HG02610 (cell line): ENCODE results near the gene RHOT2.

ENCODE experiments used
- ATAC-seq: cut with Tn5 transposase; IDR thresholded peaks from one replicate; pipeline ENCODE4 v1.9.1; 2021; ENCODE audit warnings: mild to moderate bottlenecking, moderate library complexity; ENCODE audit not compliant: unreplicated experiment

RHOT2 gene

DNA sequence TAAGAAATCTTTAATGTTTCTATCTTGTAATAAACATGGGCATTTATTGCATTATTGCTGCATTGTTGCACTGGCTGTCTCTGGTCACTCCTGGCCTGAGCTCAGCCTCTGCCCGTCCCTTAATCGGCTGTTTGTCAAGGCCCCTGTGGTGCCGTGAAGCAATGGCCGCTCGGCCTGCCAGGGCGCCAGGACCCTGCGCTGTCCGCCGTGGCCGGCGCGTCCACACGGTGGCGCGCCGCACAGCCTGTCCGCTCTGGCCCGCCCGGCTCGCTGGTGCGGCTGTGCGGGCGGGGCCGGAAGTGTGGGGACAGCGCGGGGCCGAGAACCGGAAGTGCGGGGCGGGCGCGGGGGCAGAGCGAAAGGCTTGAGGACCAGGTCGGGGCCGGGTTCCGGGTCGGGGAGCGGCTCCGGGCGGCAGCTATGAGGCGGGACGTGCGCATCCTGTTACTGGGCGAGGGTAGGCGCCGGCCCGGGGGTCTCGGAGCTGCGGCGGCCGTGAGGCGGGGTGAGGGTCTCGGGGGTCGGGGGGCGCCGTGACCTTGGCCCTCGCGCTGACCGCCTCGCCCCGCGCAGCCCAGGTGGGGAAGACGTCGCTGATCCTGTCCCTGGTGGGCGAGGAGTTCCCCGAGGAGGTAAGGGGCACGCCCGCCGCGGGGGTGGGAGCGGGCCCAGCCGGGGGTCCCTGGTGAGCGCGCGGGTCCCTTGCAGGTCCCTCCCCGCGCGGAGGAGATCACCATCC, at the start of gene RHOT2:
RHOT2 (plus strand) TSS at position 353 of the 739 bp plus-strand sequence; CDS start at position 421, 68 bp downstream.
- peak; percentile 82 for ATAC-seq

DNA sequence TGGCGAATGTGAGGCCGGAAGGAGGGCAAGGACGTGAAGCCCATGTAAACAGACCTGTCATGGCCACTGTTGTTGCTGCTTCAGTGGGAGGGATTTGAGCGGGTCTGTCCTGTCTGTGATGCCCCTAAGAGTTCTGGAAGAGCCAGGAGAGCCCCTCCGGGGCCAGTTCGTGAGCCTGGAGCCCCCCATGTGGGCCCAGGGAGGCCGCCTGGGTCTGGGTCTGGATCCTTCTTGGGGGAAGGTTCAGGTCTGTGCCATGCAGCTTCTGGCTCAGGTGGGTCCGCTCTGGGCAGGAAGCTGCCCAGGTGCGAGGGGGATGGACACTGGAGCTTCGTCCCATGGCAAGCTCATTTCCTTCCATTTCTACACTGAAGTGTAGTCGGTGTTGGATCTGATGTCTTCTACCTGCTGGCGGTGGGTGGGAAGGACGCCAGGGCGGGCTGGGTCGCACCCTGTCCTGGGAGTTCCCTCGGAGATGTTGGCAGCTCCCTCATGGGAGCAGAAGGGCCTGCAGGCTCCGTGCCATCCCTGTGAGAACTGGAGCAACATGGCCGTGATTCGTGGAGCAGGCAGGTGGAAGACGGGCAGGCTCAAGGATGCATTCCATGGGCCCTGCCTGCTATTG, 48.3 kb upstream of the RHOT2 start:
- no peak for ATAC-seq

DNA sequence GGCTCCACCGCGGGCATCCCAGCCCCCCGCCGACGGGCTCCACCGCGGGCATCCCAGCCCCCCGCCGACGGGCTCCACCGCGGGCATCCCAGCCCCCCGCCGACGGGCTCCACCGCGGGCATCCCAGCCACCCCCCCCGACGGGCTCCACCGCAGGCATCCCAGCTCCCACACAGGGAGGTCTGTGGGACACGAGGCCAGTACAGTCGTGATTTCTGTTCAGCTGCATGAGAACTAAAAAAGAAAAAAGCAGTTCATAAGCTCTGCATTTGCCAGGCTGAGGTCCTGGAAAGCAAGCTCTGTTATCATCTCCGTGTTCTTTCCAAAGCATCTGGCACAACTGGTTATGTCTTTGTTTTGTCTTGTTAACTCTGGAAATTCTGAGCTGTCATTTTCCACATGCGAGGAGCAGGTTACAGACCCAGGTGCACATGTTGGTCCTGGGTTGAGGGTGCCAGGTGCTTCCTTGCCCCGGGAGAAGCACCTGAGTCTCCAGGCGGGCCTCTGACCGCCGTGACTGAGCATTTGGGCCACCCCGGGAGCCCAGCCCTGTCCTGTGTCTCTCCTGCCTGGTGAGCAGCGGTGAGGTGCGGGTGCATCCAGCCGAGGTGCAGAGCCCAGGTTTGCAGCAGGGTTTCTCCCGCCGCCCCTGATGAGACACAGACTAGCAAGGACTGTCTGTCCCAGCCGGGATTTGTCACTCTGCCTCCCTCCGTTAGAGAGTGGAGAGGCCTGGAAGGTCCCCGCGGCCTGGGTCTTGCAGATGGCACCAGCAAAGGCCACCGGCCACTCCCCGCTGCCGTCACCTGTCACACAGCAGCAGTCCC, 47.0 kb upstream of the RHOT2 start:
- no peak for ATAC-seq

DNA sequence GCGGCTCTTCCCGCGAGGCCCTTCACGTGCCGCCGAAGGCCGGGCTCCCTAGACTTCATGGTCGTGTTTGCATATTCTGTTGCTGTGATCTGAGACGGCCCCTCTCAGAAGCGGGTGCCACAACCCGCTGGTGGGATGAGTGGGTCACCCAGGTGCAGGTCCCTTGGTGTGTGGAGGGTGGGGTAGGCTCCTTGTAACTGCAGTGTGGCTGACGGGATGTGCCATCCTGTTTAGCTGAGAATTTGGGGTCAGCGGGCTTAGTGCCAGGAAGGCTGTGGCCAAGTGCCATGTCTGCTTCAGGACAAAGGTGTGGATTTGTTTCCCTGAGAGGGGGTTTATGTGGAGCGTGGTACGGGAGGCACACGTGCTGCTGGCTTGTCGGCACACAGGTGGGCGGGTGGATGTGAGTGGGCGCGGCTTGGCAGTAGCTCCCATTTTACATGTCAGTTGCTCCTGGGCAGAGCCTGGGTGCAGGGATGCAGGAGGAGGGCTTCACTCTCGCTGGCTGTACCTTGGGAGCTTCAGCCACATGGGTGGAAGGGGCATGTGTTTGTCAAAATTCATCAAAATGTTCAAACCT, 46.3 kb upstream of the RHOT2 start:
- ATAC-seq, result no peak

DNA sequence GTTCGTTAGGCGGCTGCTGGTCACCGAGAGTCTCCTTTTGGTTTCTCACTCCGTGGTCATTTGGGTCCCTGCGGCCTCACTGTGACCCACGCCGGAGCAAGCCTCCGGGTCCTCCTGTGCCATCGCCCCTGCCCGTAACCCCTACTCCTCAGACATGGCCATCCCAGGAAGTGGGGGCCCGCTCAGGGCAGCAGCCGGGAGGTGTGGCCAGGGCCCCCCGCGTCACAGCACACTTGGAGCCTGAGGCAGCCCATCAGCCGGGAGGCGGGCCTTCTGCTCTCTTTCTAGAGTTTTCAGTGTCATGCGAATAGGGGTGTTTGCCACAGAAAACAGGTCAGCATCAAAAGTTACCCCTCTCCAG, 45.0 kb upstream of the RHOT2 start:
- ATAC-seq, result no peak

DNA sequence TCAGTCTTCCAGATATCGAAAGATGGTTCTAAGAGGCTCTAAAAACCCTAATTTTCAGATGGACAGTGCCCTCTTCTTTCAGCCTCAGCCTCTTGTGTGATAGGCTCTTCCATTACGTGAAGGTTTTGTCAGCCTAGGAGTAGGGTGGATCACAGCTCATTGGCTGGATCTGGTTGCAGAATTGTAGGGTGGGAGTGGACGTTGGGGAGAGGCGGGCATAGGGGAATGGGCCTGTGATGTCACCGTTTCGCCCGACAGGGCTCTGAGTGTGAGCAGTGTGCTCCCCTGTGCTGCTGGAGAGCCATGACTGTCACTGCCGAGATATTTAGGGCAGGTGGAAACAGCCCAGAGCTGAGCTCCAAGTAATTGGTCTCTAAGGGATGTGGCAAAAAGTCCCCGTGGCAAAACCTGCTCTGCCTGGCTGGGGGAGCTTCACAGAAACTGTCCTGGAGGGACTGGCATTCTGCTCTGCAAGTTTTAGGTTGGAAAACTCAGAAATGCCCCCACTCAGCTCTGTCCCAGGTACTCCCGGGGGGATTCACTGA, 43.3 kb upstream of the RHOT2 start:
- ATAC-seq, result no peak

DNA sequence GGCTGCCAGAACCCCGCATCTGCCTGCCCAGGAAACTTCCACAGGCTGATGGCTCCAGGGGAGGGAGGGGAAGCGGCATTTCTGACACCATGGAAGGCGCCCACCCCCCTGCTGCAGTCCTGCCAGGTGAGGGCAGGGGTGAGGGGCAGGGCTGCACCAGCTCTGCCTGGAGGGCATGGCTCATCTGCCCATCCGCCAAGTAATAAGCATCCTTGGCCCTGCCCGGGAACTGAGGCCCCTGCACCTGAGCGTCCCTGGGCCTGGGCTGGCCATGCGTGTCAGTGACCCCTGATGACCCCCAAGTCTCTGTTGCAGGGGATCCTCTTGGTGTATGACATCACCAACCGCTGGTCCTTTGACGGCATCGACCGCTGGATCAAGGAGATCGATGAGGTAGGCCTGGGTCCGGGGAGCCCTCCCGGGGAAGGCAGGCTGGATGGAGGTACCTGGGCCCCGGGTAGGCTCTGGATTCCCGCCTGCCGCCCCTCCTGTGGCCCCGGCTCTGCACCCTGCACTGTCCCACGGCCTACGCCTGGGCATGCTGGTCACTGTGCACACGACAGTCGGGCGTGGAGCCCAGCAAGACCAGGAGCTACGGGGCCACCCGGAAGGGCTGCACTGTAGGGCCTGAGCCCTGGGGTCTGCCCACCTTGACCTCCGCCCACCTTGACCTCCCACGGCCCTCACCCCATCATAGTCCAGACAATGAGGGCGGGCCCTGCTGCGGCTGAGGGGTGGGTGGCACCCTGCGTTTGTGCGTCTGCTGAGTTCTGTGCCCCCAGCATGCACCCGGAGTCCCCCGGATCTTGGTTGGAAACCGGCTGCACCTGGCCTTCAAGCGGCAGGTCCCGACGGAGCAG, 42.6 kb upstream of the RHOT2 start:
- ATAC-seq, result no peak

DNA sequence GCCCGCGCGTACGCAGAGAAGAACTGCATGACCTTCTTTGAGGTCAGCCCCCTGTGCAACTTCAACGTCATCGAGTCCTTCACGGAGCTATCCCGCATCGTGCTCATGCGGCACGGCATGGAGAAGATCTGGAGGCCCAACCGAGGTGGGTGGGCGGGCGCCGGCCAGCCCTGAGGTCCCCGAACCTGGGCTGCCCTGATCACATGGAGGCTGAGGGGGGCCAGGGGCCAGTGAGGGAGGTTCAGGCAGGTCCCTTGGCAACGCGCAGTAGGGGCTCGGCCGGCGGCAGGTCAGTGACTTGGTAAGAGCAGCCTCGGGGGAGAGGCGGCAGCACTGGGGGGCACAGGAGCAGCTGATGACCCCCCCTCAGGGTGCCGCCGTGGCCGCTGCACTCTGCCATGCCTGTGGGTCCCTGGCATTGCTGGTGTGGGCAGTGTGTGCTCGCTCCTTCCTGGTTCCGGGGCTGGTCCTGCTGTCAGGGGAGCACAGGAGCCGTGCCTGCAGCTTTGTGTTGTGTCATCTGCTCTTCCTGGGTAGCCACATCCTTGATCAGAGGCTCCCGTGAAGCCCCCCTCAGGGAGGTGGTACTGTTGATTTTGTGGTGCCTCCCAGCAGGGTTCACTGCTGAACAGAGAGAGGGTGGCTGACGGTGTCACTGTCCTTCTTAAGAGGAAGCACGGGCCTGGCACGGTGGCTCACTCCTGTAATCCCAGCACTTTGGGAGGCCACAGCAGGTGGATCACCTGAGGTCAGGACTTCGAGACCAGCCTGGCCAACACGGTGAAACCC, 41.8 kb upstream of the RHOT2 start:
- ATAC-seq, result no peak

DNA sequence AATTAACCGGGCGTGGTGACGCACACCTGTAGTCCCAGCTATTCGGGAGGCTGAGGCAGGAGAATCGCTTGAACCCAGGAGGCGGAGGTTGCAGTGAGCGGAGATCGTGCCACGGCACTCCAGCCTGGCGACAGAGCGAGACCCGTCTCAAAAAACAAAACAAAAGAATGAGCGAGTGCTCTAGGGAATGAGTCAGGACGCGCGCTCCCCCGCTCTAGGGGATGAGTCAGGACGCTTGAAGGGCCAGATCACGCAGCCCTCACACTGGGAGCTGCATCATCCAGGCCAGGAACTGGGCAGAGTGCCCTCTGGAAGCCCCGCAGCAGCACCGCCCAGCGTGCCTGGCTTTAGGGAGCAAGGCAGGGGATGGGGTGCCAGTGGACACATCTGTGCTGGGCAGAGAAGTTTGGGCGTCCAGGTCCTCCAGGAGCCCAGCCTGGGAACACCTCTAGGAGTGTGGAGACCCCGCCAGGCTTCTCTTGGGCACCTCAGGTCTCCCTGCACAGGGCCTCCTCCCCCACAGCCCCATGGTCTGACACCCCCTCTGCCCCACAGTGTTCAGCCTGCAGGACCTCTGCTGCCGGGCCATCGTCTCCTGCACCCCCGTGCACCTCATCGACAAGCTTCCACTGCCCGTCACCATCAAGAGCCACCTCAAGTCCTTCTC, 41.0 kb upstream of the RHOT2 start:
- ATAC-seq, result no peak

DNA sequence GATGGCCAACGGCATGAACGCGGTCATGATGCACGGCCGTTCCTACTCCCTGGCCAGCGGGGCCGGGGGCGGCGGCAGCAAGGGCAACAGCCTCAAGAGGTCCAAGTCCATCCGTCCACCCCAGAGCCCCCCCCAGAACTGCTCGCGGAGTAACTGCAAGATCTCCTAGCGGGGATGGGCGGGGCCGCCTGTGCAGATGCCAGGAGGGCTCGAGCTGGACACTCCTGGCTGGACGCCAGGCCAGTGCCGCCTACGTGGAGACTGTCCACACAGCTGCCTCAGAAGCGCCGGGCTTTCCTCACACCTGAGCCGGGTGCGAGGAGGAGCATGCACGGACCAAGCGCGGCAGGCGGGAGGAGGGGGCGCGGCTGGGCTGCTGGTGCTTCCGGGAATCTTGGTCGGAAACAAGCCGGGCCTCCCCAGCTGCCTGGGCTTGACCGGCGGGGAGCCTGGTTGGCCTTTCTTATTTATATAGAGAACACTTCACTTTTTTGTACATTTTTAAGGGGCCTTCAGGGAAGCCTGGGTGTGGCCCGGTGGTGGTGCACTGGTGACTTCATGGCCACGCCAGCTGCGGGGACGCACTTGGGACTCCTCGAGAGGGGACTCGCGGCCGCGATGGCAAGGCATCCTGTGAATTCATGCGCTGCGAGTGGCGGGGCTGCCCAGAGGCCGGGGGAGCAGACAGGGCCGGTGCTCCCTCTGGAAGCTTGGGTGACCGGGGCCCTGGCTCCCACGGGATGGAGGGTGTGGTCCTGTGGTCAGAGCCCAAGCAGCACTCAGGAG, 40.3 kb upstream of the RHOT2 start:
- no peak for ATAC-seq

DNA sequence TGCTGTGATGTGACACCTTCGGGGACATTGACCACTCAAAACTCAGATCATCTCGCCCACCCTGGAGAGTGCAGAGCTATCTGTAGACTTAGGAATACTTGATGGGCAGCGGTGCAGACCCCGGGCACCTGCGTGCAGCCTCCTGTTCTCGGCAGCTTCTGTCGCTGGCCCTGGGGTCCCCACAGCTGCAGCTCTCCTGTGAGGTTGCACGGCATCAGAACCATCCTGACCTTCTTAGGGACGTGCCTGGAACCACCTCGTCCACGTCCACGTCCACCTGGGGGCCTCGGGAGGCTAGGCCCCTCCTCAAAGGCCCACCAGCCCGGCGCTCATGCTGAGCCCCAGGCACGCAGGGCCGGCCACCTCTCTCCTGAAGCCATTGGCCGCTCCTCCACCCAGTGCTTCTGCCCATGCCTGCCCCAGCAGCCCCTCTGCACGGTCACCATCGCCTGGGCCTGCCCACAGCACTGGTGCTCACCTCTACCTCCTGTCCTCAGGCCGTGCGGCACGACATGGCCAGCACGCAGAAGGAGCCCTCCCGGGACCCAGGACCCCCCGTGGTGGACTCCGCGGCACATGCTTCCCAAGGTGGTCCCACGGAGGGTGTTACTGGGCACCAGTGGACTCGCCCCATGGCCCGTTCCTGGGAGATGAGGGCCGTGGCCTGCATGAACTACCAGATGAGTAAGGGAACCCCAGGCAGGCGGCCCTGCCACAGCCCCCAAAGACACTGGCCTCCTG, 39.4 kb upstream of the RHOT2 start:
- ATAC-seq, result no peak

DNA sequence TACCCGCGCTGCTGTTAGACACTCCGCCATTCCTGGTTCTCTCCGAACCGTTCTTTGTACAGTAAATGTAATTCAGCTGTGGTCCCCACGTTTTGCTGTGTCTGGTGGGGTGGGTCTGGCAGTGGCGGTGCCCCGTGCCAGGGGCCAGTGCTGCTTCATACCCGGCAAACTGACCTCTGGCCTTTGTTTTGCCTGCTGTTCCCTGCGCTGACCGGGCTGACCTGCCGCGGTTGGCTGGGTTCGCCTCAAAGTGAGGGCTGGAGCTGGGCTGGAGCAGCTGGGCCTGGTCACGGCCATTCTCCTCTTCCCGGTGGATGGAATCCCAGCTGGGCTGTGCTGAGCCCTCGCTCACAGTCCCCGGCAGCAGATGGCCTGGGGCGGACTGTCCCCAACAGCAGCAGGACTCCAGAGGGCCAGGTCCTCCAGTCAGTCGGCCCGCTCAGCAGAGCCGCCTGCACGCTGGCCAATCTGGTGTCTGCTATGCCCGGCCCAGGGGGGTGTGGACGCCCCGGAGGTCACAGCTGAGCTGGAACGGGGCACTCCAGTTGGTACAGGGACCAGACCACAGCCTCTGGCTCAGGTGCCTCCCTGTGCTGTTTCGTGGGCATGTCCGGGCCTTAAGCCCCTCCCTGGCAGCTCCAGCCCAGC, 38.6 kb upstream of the RHOT2 start:
- no peak for ATAC-seq

DNA sequence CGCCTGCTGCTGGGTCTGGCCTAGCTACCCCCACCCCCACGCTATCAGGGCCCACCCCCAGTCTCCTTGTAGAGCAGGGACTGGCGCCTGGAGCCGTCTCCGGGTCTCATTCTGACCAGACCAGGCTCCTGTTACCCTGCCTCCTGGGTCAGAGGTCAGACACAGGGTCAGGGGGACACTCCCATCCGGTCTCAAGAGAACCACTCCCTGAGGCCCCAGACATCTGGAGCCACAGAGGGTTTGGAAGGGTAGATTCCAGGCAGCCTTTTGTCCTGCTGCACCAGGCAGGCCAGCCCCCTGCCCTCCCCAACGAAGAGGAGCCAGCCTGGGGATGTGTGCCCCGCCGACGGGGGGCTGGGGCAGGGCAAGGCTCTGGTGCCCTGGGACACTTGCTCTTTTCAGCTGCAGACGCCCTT, 38.1 kb upstream of the RHOT2 start:
- no peak for ATAC-seq

DNA sequence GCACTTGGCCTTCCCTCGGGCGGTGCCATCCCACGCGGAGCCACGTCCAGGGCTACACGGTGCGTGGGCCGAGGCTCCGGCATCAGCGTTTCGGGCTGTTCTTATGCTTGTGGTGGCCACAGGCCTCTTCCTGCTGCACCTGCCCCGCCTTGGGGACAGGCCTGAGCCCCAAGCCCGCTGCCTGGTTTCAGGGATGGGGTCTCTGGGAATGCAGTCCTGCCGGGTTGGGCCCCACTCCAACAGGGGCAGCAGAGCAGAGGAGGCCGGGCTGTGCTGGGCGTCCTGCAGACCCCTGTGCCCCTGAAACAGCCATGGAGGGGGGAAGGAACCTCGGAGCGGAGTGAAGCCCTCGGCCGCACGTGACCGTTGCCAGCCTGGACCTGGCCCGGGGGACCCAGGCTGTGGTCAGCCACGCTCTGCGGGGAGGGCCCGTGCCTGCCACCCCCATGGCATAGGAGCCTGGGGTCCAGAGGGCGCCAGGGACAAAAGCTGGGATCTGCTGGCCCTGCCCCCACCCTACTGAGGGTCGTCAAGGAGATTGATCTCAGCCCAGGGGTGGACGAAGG, 37.6 kb upstream of the RHOT2 start:
- no peak for ATAC-seq

DNA sequence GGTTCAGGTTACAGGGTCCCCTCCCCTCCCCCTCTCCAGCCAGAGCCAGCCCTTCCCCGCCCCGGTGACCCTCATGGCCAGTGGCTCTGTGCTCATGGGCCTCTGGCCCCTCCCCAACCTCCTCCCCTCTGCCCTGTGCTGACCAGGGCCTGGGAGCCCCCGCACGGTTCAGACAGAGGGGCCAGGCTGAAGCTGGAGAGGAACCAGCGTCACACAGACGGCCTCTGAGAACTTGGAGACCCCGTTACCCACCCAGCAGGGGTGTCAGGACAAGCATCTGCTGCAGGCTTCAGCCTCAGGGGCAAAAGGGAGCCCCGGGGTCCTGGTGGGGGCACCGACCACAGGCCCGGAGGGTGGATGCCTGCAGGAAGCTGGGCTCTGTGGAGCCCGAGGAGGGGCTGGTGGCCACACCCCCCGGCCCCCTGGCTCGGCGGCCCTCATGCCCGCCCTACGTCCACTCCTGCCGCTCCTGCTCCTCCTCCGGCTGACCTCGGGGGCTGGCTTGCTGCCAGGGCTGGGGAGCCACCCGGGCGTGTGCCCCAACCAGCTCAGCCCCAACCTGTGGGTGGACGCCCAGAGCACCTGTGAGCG, 37.0 kb upstream of the RHOT2 start, which contains the start of gene WFIKKN1:
WFIKKN1 (plus strand) TSS at position 171 of the 591 bp plus-strand sequence; CDS start at position 440, 269 bp downstream.
- ATAC-seq, result no peak

DNA sequence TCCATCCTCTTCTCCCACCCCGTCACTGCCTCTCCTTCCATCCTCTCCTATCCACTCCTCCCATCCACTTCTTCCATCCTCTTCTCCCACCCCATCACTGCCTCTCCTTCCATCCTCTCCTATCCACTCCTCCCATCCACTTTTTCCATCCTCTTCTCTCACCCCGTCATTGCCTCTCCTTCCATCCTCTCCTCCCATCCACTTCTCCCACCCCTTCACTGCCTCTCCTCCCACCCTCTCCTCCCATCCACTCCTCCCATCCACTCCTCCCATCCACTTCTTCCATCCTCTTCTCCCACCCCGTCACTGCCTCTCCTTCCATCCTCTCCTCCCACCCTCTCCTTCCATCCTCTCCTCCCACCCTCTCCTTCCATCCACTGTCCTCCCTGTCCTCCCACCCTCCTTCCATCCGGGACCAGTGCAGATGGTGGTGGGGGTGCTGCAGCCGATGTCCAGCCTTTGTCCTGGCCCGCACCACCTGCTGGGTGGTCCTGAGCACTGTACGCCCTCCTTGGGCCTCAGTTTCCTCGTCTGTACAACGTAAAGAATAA, 36.0 kb upstream of the RHOT2 start:
- ATAC-seq, result no peak
